SK-N-SH (cell line): Measurements from ENCODE around the gene NAXE.
A peak's percentile ranks its signal among the peaks of the same experiment; 100 is the strongest.

Experiments used
- CHD2 ChIP-seq: fragments of 150-350 bp; IDR thresholded peaks from 2 replicates; pipeline ENCODE4 v1.6.1; 2018; ENCODE audit warnings: low read length; ENCODE audit not compliant: partially characterized antibody
- CTCF ChIP-seq: fragments of 200-600 bp; sonication (generic); IDR thresholded peaks from 2 replicates; pipeline ENCODE4 v1.6.1; 2017; ENCODE audit warnings: antibody characterized with exemption, mild to moderate bottlenecking, moderate library complexity
- ELF1 ChIP-seq: IDR thresholded peaks from 2 replicates; pipeline ENCODE4 v1.4.0; 2012
- EP300 ChIP-seq, 2 experiments: IDR thresholded peaks; 2 replicates each; pipeline versions ENCODE4 v1.4.0 to v1.6.1; 2012; ENCODE audit warnings: borderline replicate concordance in 1 of 2, low read depth in 1 of 2, low read length in 1 of 2
- FOXJ3 ChIP-seq: sonication (generic); formaldehyde crosslinking; IDR thresholded peaks from 2 replicates; pipeline ENCODE4 v1.5.1; 2020; ENCODE audit warnings: mild to moderate bottlenecking, missing genetic modification reagents
- GATA2 ChIP-seq: sonication (generic); formaldehyde crosslinking; IDR thresholded peaks from 2 replicates; pipeline ENCODE4 v1.5.0; 2020; ENCODE audit warnings: mild to moderate bottlenecking, missing genetic modification reagents
- MXI1 ChIP-seq: IDR thresholded peaks from 2 replicates; pipeline ENCODE4 v1.6.1; 2012; ENCODE audit warnings: mild to moderate bottlenecking, low read depth, low read length, improper control_type of control experiment
- NFIC ChIP-seq: IDR thresholded peaks from 2 replicates; pipeline ENCODE4 v1.4.0; 2012; ENCODE audit warnings: borderline replicate concordance
- POLR2AphosphoS5 ChIP-seq: IDR thresholded peaks from 2 replicates; pipeline ENCODE4 v1.6.1; 2012; ENCODE audit warnings: low read depth, low read length
- REST ChIP-seq: IDR thresholded peaks from 2 replicates; pipeline ENCODE4 v1.6.1; 2012; ENCODE audit warnings: mild to moderate bottlenecking, low read depth, low read length, moderate library complexity
- RXRA ChIP-seq: IDR thresholded peaks from 2 replicates; pipeline ENCODE4 v1.4.0; 2012; ENCODE audit warnings: low read depth, mild to moderate bottlenecking, borderline replicate concordance
- SMC3 ChIP-seq: IDR thresholded peaks from 2 replicates; pipeline ENCODE4 v1.6.1; 2012; ENCODE audit warnings: low read depth, low read length, improper control_type of control experiment
- TAF1 ChIP-seq: IDR thresholded peaks from 2 replicates; pipeline ENCODE4 v1.6.1; 2012; ENCODE audit warnings: low read depth, mild to moderate bottlenecking, low read length, moderate library complexity, borderline replicate concordance
- TF ChIP-seq, protein P1 (sequence below): fragments of 150-350 bp; IDR thresholded peaks from 2 replicates; pipeline ENCODE4 v1.6.1; 2017; ENCODE audit warnings: antibody characterized with exemption, low read length, low read depth, borderline replicate concordance

DNA sequence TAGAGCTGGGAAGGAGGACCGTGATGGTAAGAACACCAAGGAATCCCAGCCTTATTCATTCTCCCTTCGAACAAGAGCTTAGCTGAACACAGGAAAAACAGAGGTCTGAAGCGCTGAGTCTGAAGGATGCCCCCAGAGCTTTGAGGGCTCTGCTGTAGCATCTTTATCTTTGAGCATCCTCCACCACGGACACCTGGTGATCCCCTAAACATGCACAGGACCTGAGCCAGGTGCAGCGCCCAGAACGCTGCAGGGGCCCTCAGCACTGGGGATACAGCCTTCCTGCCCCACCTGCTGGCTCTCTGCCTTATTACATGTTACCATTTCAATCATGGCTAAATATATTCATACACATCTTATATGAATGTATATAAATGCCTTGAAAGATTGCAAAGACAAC, 17.4 kb downstream of the NAXE start:
- TF ChIP-seq CTCF (peak; percentile 71), POLR2AphosphoS5 (no peak), RXRA (no peak), GATA2 (no peak), CHD2 (no peak), NFIC (no peak), TAF1 (no peak), FOXJ3 (CRISPR knock-in tag) (no peak), REST (no peak), MXI1 (no peak), EP300 (IDR thresholded peaks at IDR 0.05; ENCODE audit: borderline replicate concordance in 1 of 2, low read depth in 1 of 2, low read length in 1 of 2) (no peak), ELF1 (no peak), SMC3 (peak; percentile 62; the same call in 1 of the 2 replicates)
- TF ChIP-seq, protein P1, sequence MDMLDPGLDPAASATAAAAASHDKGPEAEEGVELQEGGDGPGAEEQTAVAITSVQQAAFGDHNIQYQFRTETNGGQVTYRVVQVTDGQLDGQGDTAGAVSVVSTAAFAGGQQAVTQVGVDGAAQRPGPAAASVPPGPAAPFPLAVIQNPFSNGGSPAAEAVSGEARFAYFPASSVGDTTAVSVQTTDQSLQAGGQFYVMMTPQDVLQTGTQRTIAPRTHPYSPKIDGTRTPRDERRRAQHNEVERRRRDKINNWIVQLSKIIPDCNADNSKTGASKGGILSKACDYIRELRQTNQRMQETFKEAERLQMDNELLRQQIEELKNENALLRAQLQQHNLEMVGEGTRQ: no peak
